ENCODE data around the gene TRIAP1.

Gene TRIAP1

DNA sequence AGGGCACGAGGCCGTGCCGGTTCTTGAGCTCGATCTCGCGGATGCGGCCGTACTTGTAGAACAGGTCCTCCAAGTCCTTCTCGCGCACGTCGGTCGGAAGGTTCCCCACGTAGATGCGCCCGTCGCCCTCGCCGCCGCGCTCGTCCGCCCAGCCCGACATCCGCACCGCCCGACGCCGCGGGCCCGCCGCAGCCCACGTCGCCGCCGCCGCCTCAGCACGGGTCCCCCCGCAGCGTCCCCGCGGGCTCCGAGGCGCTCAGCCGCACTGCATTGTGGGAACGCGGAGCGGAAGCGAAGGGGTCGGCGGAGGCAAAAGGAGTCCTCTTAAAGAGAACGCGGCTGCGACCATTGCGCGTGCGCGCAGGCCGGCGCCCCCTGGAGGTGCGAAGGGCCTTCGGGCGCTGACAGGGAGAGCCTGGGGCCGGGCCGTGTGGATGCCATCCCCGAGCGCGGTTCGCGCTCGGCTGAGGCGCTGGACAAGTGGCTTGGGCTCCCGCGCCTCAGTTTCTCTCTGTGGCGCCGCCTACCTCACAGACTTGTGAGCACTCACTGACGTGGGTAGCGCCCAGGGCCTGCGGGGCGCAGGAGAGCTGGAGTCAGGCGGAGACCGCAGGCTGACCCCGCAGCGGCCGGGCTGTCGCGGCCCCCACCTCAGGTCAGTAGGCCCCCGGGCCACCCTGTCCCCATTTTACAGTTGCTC lies 23.4 kb upstream of the TRIAP1 start, which contains the start of gene SRSF9:
TSS of gene SRSF9 (minus strand) at position 299 of the 700 bp plus-strand sequence. CDS start at position 160, 139 bp downstream.
- H3K9me3 ChIP-seq = no peaks in the 10 kb centered on the region
- TF ChIP-seq CTCF (IDR thresholded peaks at IDR 0.05; ENCODE audit: low read depth, low read length) = peak; percentile 86
- no peaks in the 10 kb centered on the region; the same call in 1 of the 2 replicates for H3K4me1 ChIP-seq

GRCh38 chr12:120468821-120469449 lies 22.8 kb upstream of the TRIAP1 start:
- H3K9me3 ChIP-seq = no peaks in the 10 kb centered on the region
- DNase-seq = peak; percentile 61

More for the DNA sequence above, 23.4 kb upstream of the TRIAP1 start, which contains the start of gene SRSF9:
- peak within 1 kb of the TSS; percentile 92 for H3K4me3 ChIP-seq (ENCODE audit: low read depth, low read length)
- peak; percentile 98 for DNase-seq
- H3K27me3 ChIP-seq = no peaks in the 10 kb centered on the region
- peaks cover 23% of the 10 kb centered on the region for H3K36me3 ChIP-seq

DNA sequence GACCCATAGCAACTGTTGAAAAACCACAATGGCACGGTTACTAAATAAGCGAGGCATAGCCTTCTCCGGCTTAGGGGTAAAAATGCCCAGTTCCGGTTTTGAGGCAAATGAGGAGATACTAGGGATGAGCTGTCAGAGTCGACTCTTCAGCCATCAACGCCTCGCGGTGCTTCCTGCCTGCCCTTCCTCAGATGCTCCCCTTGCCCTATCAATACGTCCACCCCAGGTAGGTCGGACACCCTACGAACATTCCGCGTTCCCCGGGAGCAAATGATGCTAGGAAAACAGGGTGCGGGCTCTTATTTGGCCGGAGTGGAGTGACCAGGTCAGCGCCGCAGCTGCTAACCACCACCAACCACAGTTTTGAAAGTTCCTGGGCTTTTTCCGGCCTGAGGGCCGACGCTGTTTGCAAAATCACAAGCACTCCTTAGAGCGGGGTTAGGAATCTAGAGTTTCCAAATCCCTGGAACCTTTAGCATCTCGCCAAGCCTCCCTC lies 22.2 kb upstream of the TRIAP1 start:
- peaks cover 35% of the 10 kb centered on the region for H3K36me3 ChIP-seq
- no peaks in the 10 kb centered on the region for H3K9me3 ChIP-seq
- H3K4me1 ChIP-seq = no peaks in the 10 kb centered on the region
- no peaks in the 10 kb centered on the region for H3K27me3 ChIP-seq
- peak overlapping the region; percentile 92 for H3K4me3 ChIP-seq (ENCODE audit: low read depth, low read length)
- TF ChIP-seq CTCF (IDR thresholded peaks at IDR 0.05; ENCODE audit: low read depth, low read length) = no peak
- peak; percentile 13 for DNase-seq

More at GRCh38 chr12:120468821-120469449, 22.8 kb upstream of the TRIAP1 start:
- TF ChIP-seq CTCF (IDR thresholded peaks at IDR 0.05; ENCODE audit: low read depth, low read length) = no peak
- H3K27me3 ChIP-seq = no peaks in the 10 kb centered on the region
- H3K36me3 ChIP-seq = peaks cover 29% of the 10 kb centered on the region
- H3K4me3 ChIP-seq (ENCODE audit: low read depth, low read length) = peak overlapping the region; percentile 92
- H3K4me1 ChIP-seq = no peaks in the 10 kb centered on the region

- Histone ChIP-seq H3K36me3 (peaks cover 44% of the 10 kb centered on the region), H3K27me3 (no peaks in the 10 kb centered on the region), H3K9me3 (no peaks in the 10 kb centered on the region), H3K4me3 (ENCODE audit: low read depth, low read length) (no peak overlapping the region), H3K4me1 (no peaks in the 10 kb centered on the region)
- no peak for DNase-seq
- no peak for TF ChIP-seq CTCF (IDR thresholded peaks at IDR 0.05; ENCODE audit: low read depth, low read length)
Measured at GRCh38 chr12:120467439-120467838, 21.3 kb upstream of the TRIAP1 start.

- Histone ChIP-seq H3K9me3 (no peaks in the 10 kb centered on the region), H3K27me3 (no peaks in the 10 kb centered on the region), H3K4me3 (ENCODE audit: low read depth, low read length) (no peak overlapping the region), H3K36me3 (peaks cover 51% of the 10 kb centered on the region), H3K4me1 (no peaks in the 10 kb centered on the region)
- TF ChIP-seq CTCF (IDR thresholded peaks at IDR 0.05; ENCODE audit: low read depth, low read length) = peak; percentile 70
- DNase-seq = peak; percentile 55
Measured at GRCh38 chr12:120466560-120467315, 20.6 kb upstream of the TRIAP1 start.

All from BE2C (cell line).